IMR-90 (cell line): ENCODE measurements around the gene TRIM38. TPM values are rescaled to one million over a fixed set of nuclear protein-coding genes. Genes with fewer than 3 reads are reported as not detected.

Experiments used
- ATAC-seq: fragments of 200-7000 bp; cut with Tn5 transposase; 2 replicates; pipeline ENCODE4 v1.9.1; 2020; ENCODE audit warnings: low read depth, mild to moderate bottlenecking, moderate library complexity
- BruUV-seq: library from RNA; stranded (reverse); fragments of 400-500 nt; replicated peaks from 2 replicates; lab custom pipeline; 2021; lab: Mats Ljungman, UMichigan
- CTCF ChIA-PET: fragments of 300-600 bp; formaldehyde crosslinking; extraction: SDS; loops from one replicate; lab custom pipeline; 2021; ENCODE audit warnings: antibody characterized with exemption; lab: Yijun Ruan, JAX
- POLR2A ChIA-PET: fragments of 300-600 bp; sonication (Branson Sonifier 250); formaldehyde crosslinking; loops from one replicate; lab custom pipeline; 2022; ENCODE audit warnings: antibody characterized with exemption; ENCODE audit not compliant: unreplicated experiment; lab: Charles Lee
- DNase-seq: peaks from one replicate; pipeline ENCODE4 v3.0.0; 2013
- H2AFZ ChIP-seq: replicated peaks from 2 replicates; pipeline ENCODE3; 2013; ENCODE audit warnings: low read length, mild to moderate bottlenecking; ENCODE audit not compliant: poor library complexity
- H2AK5ac ChIP-seq: 2 replicates; pipeline ENCODE4 v1.6.1; 2013; ENCODE audit warnings: low read depth, low read length, inconsistent platforms
- H2AK9ac ChIP-seq: replicated peaks from 2 replicates; pipeline ENCODE3; 2013; ENCODE audit warnings: mild to moderate bottlenecking, low read depth, low read length, moderate library complexity; ENCODE audit not compliant: poor library complexity
- H2BK120ac ChIP-seq: 2 replicates; pipeline ENCODE4 v1.6.1; 2013; ENCODE audit warnings: low read depth, low read length, inconsistent platforms
- H2BK15ac ChIP-seq: 3 replicates; pipeline ENCODE4 v1.6.1; 2013; ENCODE audit warnings: low read depth, low read length, inconsistent platforms
- H2BK20ac ChIP-seq: 2 replicates; pipeline ENCODE4 v1.6.1; 2013; ENCODE audit warnings: low read depth, mild to moderate bottlenecking, inconsistent platforms, low read length, moderate library complexity
- H2BK5ac ChIP-seq: 2 replicates; pipeline ENCODE4 v1.6.1; 2013; ENCODE audit warnings: mild to moderate bottlenecking, low read depth, low read length, inconsistent platforms; ENCODE audit not compliant: poor library complexity, severe bottlenecking
- H3K14ac ChIP-seq: replicated peaks from 2 replicates; pipeline ENCODE4 v1.6.1; 2013; ENCODE audit warnings: low read depth, low read length, inconsistent platforms
- H3K18ac ChIP-seq: 2 replicates; pipeline ENCODE4 v1.6.1; 2013; ENCODE audit warnings: low read depth, low read length, control low read depth
- H3K23ac ChIP-seq: 2 replicates; pipeline ENCODE4 v1.6.1; 2013; ENCODE audit warnings: low read depth, low read length, inconsistent platforms
- H3K27ac ChIP-seq: 2 replicates; pipeline ENCODE4 v1.5.1; 2013; ENCODE audit warnings: mild to moderate bottlenecking, control low read depth, low read length; ENCODE audit not compliant: insufficient read depth
- H3K27me3 ChIP-seq: 2 replicates; pipeline ENCODE4 v1.6.1; 2013; ENCODE audit warnings: low read length; ENCODE audit not compliant: control insufficient read depth, insufficient read depth
- H3K36me3 ChIP-seq: 2 replicates; pipeline ENCODE4 v1.6.1; 2013; ENCODE audit warnings: low read length, mixed read lengths; ENCODE audit not compliant: control insufficient read depth, insufficient read depth
- H3K4ac ChIP-seq: 2 replicates; pipeline ENCODE4 v1.6.1; 2013; ENCODE audit warnings: low read depth, low read length, inconsistent platforms
- H3K4me1 ChIP-seq: 2 replicates; pipeline ENCODE4 v1.6.1; 2013; ENCODE audit warnings: low read length, mixed read lengths; ENCODE audit not compliant: control insufficient read depth, insufficient read depth
- H3K4me2 ChIP-seq: 2 replicates; pipeline ENCODE4 v1.6.1; 2013; ENCODE audit warnings: low read depth, mild to moderate bottlenecking, control low read depth, low read length, moderate library complexity
- H3K4me3 ChIP-seq: 2 replicates; pipeline ENCODE4 v1.5.1; 2013; ENCODE audit warnings: low read depth, mild to moderate bottlenecking, control low read depth, low read length, moderate library complexity; ENCODE audit not compliant: insufficient read depth
- H3K56ac ChIP-seq: 2 replicates; pipeline ENCODE4 v1.6.1; 2013; ENCODE audit warnings: low read length, inconsistent platforms; ENCODE audit not compliant: insufficient read depth; ENCODE audit errors: extremely low read depth
- H3K79me1 ChIP-seq, 2 experiments: 2 replicates each; pipeline ENCODE4 v1.6.1; 2013; ENCODE audit warnings: low read length in 2 of 2, inconsistent platforms in 1 of 2, low read depth in 1 of 2
- H3K9ac ChIP-seq: 2 replicates; pipeline ENCODE4 v1.6.1; 2013; ENCODE audit warnings: low read depth, low read length, control low read depth
- H3K9me1 ChIP-seq: 2 replicates; pipeline ENCODE4 v1.6.1; 2013; ENCODE audit warnings: low read length, inconsistent platforms; ENCODE audit not compliant: insufficient read depth
- H3K9me3 ChIP-seq: 2 replicates; pipeline ENCODE4 v1.6.1; 2013; ENCODE audit warnings: low read length; ENCODE audit not compliant: control insufficient read depth, insufficient read depth
- H4K20me1 ChIP-seq: 2 replicates; pipeline ENCODE4 v1.6.1; 2013; ENCODE audit warnings: low read length, inconsistent platforms; ENCODE audit not compliant: insufficient read depth
- H4K5ac ChIP-seq: 2 replicates; pipeline ENCODE4 v1.6.1; 2013; ENCODE audit warnings: mild to moderate bottlenecking, low read depth, low read length, control low read depth
- H4K8ac ChIP-seq, 2 experiments: 2 replicates each; pipeline ENCODE4 v1.6.1; 2013; ENCODE audit warnings: low read depth in 2 of 2, low read length in 2 of 2, control low read depth in 1 of 2, inconsistent platforms in 1 of 2
- H4K91ac ChIP-seq: 2 replicates; pipeline ENCODE4 v1.6.1; 2013; ENCODE audit warnings: low read depth, low read length, inconsistent platforms; ENCODE audit not compliant: insufficient read depth
- BHLHE40 ChIP-seq: fragments of 150-350 bp; IDR thresholded peaks from 2 replicates; pipeline ENCODE4 v1.6.1; 2016; ENCODE audit warnings: mild to moderate bottlenecking, low read depth, low read length
- CEBPB ChIP-seq: IDR thresholded peaks from 2 replicates; pipeline ENCODE4 v1.6.1; 2012; ENCODE audit warnings: low read depth, low read length, improper control_type of control experiment
- CHD1 ChIP-seq: IDR thresholded peaks from 2 replicates; pipeline ENCODE4 v1.6.1; 2012; ENCODE audit warnings: low read depth, low read length, improper control_type of control experiment
- CTCF ChIP-seq: conservative IDR thresholded peaks from 2 replicates; pipeline ENCODE4 v1.5.1; 2012; ENCODE audit warnings: mild to moderate bottlenecking, low read depth, low read length, improper control_type of control experiment
- FOS ChIP-seq: fragments of 150-350 bp; IDR thresholded peaks from 2 replicates; pipeline ENCODE4 v1.6.1; 2016; ENCODE audit warnings: low read depth, low read length
- MAFK ChIP-seq: IDR thresholded peaks from 2 replicates; pipeline ENCODE4 v1.6.1; 2012; ENCODE audit warnings: low read depth, low read length, improper control_type of control experiment
- MAZ ChIP-seq: IDR thresholded peaks from 2 replicates; pipeline ENCODE4 v1.6.1; 2012; ENCODE audit warnings: low read depth, mild to moderate bottlenecking, low read length, improper control_type of control experiment, moderate library complexity, borderline replicate concordance
- MXI1 ChIP-seq: IDR thresholded peaks from 2 replicates; pipeline ENCODE4 v1.6.1; 2012; ENCODE audit warnings: low read depth, mild to moderate bottlenecking, low read length, moderate library complexity, borderline replicate concordance
- NFE2L2 ChIP-seq: fragments of 150-350 bp; IDR thresholded peaks from 2 replicates; pipeline ENCODE4 v1.6.1; 2016; ENCODE audit warnings: low read depth, mild to moderate bottlenecking, low read length
- POLR2A ChIP-seq: IDR thresholded peaks from 2 replicates; pipeline ENCODE4 v1.6.1; 2012; ENCODE audit warnings: mild to moderate bottlenecking, low read depth, low read length
- RAD21 ChIP-seq: IDR thresholded peaks from 2 replicates; pipeline ENCODE4 v1.6.1; 2012; ENCODE audit warnings: low read length, improper control_type of control experiment
- RCOR1 ChIP-seq: IDR thresholded peaks from 2 replicates; pipeline ENCODE4 v1.6.1; 2012; ENCODE audit warnings: mild to moderate bottlenecking, low read length, improper control_type of control experiment; ENCODE audit not compliant: insufficient replicate concordance
- RFX5 ChIP-seq: IDR thresholded peaks from 2 replicates; pipeline ENCODE4 v1.8.0; 2012; ENCODE audit warnings: low read depth, mild to moderate bottlenecking, low read length, moderate library complexity
- SMC3 ChIP-seq: fragments of 150-350 bp; IDR thresholded peaks from 2 replicates; pipeline ENCODE4 v1.6.1; 2016; ENCODE audit warnings: low read depth, mild to moderate bottlenecking, antibody characterized with exemption, low read length, moderate library complexity
- WGBS, 2 experiments: methylation state at CpG; one replicate each; pipeline versions ENCODE4 v1.1.5 to v1.1.7; 2013; ENCODE audit warnings: missing lambda C conversion rate in 2 of 2; ENCODE audit not compliant: insufficient read length in 1 of 2; ENCODE audit errors: extremely low coverage in 2 of 2; 5-methylcytosine and 5-hydroxymethylcytosine counted together
- dilution Hi-C: fragments of 300-500 bp; cut with HindIII; formaldehyde crosslinking; loops from one replicate; pipeline ENCODE4 v1.14.3; 2018; ENCODE audit warnings: low sequenced_read_pairs; ENCODE audit not compliant: unreplicated experiment
- in situ Hi-C: fragments of 300-500 bp; cut with MboI; formaldehyde crosslinking; loops from 3 replicates; pipeline ENCODE4 v1.14.3; 2019; ENCODE audit warnings: low sequenced_read_pairs, inconsistent platforms, mixed read lengths
- intact Hi-C: fragments of 100-400 bp; cut with micrococcal nuclease; formaldehyde crosslinking; loops from 2 replicates; pipeline ENCODE4 v1.10.0; 2022
- polyA plus RNA-seq, 3 experiments: library from polyadenylated mRNA; depleted of rRNA; stranded (reverse); fragments of >200 nt; gene quantifications; 2 replicates each; pipeline ENCODE4 v1.2.3, GENCODE V29; 2012; ENCODE audit warnings: low replicate concordance in 1 of 3
- total RNA-seq: library from RNA; depleted of rRNA; stranded (reverse); fragments of >200 nt; gene quantifications from 2 replicates; pipeline ENCODE4 v1.2.3, GENCODE V29; 2012
- TF ChIP-seq, protein P1 (sequence below): fragments of 150-350 bp; IDR thresholded peaks from 2 replicates; pipeline ENCODE4 v1.6.1; 2016; ENCODE audit warnings: low read depth, mild to moderate bottlenecking, low read length, moderate library complexity, borderline replicate concordance
- TF ChIP-seq, protein P2 (sequence below): fragments of 150-350 bp; IDR thresholded peaks from 2 replicates; pipeline ENCODE4 v1.6.1; 2017; ENCODE audit warnings: mild to moderate bottlenecking, antibody characterized with exemption, low read length, low read depth

The TRIM38 gene
- total and polyA plus RNA-seq, 2 of the 4 experiments (the other 2 are of a cell fraction) = 4.1 to 6.3 TPM

GRCh38 chr6:25949695-25950094 is 12.9 kb upstream of the TRIM38 start:
- in situ Hi-C loops = no loop called here

More at GRCh38 chr6:25949695-25950094, 12.9 kb upstream of the TRIM38 start:
- ChIA-PET CTCF (no interaction called here), POLR2A (no interaction called here)
- Histone ChIP-seq H3K23ac (no peak overlapping the region), H3K14ac (no peak overlapping the region), H3K9ac (no peak overlapping the region), H3K27me3 (peaks cover 1% of the 10 kb centered on the region; the same call in 1 of the 2 replicates), H3K36me3 (no peaks in the 10 kb centered on the region), H3K9me3 (no peaks in the 10 kb centered on the region), H4K8ac (no peak overlapping the region), H2BK15ac (no peak overlapping the region), H3K4ac (no peak overlapping the region), H2BK20ac (no peak overlapping the region), H3K9me1 (no peaks in the 10 kb centered on the region), H3K4me3 (no peak overlapping the region), H2BK5ac (no peak overlapping the region), H2AK9ac (no peak overlapping the region), H3K79me1 (no peaks in the 10 kb centered on the region), H3K56ac (no peak overlapping the region), H3K4me2 (no peak overlapping the region), H3K27ac (no peak overlapping the region), H3K18ac (no peak overlapping the region), H4K20me1 (no peaks in the 10 kb centered on the region), H4K5ac (no peak overlapping the region), H2AK5ac (no peak overlapping the region), H2AFZ (no peak overlapping the region), H4K91ac (no peak overlapping the region), H2BK120ac (no peak overlapping the region), H3K4me1 (no peaks in the 10 kb centered on the region)
- DNase-seq = no peak
- intact Hi-C loops (no loop called here), dilution Hi-C loops (no loop called here)
- BruUV-seq = no TSS peak
- WGBS, 2 experiments = no CpG with 5 or more reads among the region's 1 CpG
- TF ChIP-seq CTCF (no peak), CHD1 (no peak), NFE2L2 (no peak), RCOR1 (no peak), MAFK (no peak), BHLHE40 (no peak), MAZ (no peak), CEBPB (no peak), FOS (no peak), RFX5 (no peak), POLR2A (no peak), SMC3 (no peak), MXI1 (no peak), RAD21 (no peak)
- TF ChIP-seq, protein P1, sequence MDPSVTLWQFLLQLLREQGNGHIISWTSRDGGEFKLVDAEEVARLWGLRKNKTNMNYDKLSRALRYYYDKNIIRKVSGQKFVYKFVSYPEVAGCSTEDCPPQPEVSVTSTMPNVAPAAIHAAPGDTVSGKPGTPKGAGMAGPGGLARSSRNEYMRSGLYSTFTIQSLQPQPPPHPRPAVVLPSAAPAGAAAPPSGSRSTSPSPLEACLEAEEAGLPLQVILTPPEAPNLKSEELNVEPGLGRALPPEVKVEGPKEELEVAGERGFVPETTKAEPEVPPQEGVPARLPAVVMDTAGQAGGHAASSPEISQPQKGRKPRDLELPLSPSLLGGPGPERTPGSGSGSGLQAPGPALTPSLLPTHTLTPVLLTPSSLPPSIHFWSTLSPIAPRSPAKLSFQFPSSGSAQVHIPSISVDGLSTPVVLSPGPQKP = no peak
- TF ChIP-seq, protein P2, sequence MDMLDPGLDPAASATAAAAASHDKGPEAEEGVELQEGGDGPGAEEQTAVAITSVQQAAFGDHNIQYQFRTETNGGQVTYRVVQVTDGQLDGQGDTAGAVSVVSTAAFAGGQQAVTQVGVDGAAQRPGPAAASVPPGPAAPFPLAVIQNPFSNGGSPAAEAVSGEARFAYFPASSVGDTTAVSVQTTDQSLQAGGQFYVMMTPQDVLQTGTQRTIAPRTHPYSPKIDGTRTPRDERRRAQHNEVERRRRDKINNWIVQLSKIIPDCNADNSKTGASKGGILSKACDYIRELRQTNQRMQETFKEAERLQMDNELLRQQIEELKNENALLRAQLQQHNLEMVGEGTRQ = no peak
- ATAC-seq = no peak
